ENCODE results near the gene PNMT.
"Not testable (repeated sequence)": the region's sequence is repeated elsewhere in the genome, so short reads cannot be mapped to it uniquely, and the experiment has no call there.

The PNMT gene

DNA sequence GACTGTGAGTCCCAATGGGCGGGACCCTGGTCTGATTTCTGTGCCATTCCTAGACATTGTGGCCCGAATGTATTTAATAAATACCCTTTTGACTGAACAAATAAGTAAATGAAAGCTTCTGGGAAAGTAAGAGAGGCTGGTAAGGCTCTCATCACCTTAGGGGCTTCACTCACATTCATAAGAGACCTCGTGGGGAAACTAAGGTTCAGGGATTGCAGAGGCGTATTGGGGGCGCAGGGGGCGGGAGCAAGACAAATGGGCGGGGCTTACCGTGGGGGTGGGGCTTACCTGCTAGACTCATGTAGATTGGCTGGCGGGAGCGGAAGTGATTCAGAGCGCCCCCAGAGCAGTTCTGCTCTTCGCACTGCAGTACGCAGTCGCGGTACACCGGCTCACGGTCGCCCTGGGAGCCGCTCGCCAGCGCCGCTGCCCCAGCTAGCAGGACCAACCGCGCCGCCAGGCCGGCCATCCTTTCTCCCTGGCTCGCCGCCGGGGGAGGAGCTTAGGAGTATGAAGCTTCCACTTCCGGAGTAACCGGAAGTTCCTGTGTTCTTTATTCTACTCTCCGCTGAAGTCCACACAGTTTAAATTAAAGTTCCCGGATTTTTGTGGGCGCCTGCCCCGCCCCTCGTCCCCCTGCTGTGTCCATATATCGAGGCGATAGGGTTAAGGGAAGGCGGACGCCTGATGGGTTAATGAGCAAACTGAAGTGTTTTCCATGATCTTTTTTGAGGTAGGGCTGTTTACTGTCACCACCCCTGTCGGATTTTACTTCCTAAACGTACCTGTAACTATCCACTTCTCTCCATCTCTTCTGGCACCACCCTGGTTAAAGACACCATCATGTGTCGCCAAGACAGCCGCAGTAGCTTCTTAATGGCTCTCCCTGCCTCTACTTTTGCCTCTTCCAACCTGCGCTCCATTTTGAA lies 19.6 kb downstream of the PNMT start, which contains the start of gene PGAP3:
Gene PGAP3 (minus strand): TSS at position 512 of the 929 bp plus-strand sequence. CDS start 43 bp downstream, at position 469.
- Histone ChIP-seq H3K9ac (ENCODE audit: low read depth, low read length) (peak within 1 kb of the TSS; percentile 94), H3K27me3 (ENCODE audit: insufficient read depth, low read length) (no peaks in the 10 kb centered on the region), H3K36me3 (ENCODE audit: insufficient read depth, low read depth, low read length) (peaks cover 7% of the 10 kb centered on the region), H3K9me3 (ENCODE audit: insufficient read depth, low read depth, low read length) (no peaks in the 10 kb centered on the region), H3K27ac (ENCODE audit: low read length) (peak within 1 kb of the TSS; percentile 95), H3K4me1 (ENCODE audit: insufficient read depth, low read length) (peaks cover 25% of the 10 kb centered on the region), H3K4me3 (ENCODE audit: low read length) (peak within 1 kb of the TSS; percentile 89)

- Histone ChIP-seq H3K9ac (ENCODE audit: low read depth, low read length) (peak overlapping the region; percentile 94), H3K4me1 (ENCODE audit: insufficient read depth, low read length) (peaks cover 25% of the 10 kb centered on the region), H3K27ac (ENCODE audit: low read length) (peak overlapping the region; percentile 95), H3K4me3 (ENCODE audit: low read length) (peak overlapping the region; percentile 89), H3K9me3 (ENCODE audit: insufficient read depth, low read depth, low read length) (no peaks in the 10 kb centered on the region), H3K27me3 (ENCODE audit: insufficient read depth, low read length) (no peaks in the 10 kb centered on the region), H3K36me3 (ENCODE audit: insufficient read depth, low read depth, low read length) (peaks cover 7% of the 10 kb centered on the region)
These were observed 20.2 kb downstream of the PNMT start for GRCh38 chr17:39688475-39688835.

- Histone ChIP-seq H3K9ac (ENCODE audit: low read depth, low read length) (peak overlapping the region; percentile 94), H3K27ac (ENCODE audit: low read length) (peak overlapping the region; percentile 95)
These were observed 20.7 kb downstream of the PNMT start for GRCh38 chr17:39688945-39689344.

DNA sequence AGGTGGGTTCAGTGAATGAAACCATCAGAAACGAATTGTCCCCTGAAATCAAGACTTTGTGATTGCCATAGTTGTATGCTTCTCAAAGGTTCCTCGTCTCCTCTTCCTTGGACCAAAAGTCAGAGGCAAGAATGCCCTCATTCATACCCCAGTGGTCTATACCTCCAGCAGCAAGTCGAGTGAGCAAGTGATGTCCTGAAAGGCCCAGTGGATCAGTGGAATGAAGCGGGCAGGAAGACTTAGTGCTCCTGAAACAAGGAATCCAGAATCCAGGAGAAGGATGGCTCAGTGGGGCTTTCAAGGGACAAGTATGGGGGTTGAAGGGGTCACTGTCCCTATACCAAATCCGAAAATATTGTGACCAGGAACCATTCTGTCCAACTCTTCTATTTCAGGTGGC lies 26.3 kb downstream of the PNMT start:
- Histone ChIP-seq H3K36me3 (ENCODE audit: insufficient read depth, low read depth, low read length) (no peaks in the 10 kb centered on the region), H3K4me3 (ENCODE audit: low read length) (no peak overlapping the region), H3K9ac (ENCODE audit: low read depth, low read length) (peak overlapping the region; percentile 63; the same call in 1 of the 2 replicates), H3K27me3 (ENCODE audit: insufficient read depth, low read length) (no peaks in the 10 kb centered on the region), H3K27ac (ENCODE audit: low read length) (peak overlapping the region; percentile 4), H3K9me3 (ENCODE audit: insufficient read depth, low read depth, low read length) (no peaks in the 10 kb centered on the region), H3K4me1 (ENCODE audit: insufficient read depth, low read length) (peaks cover 44% of the 10 kb centered on the region)

More at GRCh38 chr17:39688945-39689344, 20.7 kb downstream of the PNMT start:
- peaks cover 25% of the 10 kb centered on the region for H3K4me1 ChIP-seq (ENCODE audit: insufficient read depth, low read length)
- H3K27me3 ChIP-seq (ENCODE audit: insufficient read depth, low read length) = no peaks in the 10 kb centered on the region
- no peaks in the 10 kb centered on the region for H3K9me3 ChIP-seq (ENCODE audit: insufficient read depth, low read depth, low read length)
- peaks cover 7% of the 10 kb centered on the region for H3K36me3 ChIP-seq (ENCODE audit: insufficient read depth, low read depth, low read length)
- peak overlapping the region; percentile 89 for H3K4me3 ChIP-seq (ENCODE audit: low read length)

DNA sequence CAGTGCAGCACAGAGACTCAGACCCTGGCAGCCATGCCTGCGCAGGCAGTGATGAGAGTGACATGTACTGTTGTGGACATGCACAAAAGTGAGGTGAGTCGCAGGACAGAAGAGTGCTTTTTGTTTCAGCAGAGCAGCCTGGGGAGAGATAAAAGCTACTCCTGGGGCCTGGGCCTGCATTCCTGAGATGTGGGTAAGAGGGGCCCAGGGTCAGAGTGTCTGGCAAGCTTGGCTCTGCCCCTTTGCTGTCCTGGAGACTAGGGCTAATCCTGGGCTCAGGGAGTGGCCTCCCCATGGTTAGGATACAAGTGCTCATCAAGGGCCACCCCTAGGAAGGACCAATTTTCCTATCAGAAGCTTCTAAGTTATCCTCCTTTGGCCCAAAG lies 26.8 kb downstream of the PNMT start:
- peak overlapping the region; percentile 63; the same call in 1 of the 2 replicates for H3K9ac ChIP-seq (ENCODE audit: low read depth, low read length)
- no peak overlapping the region for H3K4me3 ChIP-seq (ENCODE audit: low read length)
- H3K36me3 ChIP-seq (ENCODE audit: insufficient read depth, low read depth, low read length) = no peaks in the 10 kb centered on the region
- H3K9me3 ChIP-seq (ENCODE audit: insufficient read depth, low read depth, low read length) = no peaks in the 10 kb centered on the region
- H3K27me3 ChIP-seq (ENCODE audit: insufficient read depth, low read length) = no peaks in the 10 kb centered on the region
- peak overlapping the region; percentile 17 for H3K27ac ChIP-seq (ENCODE audit: low read length)
- H3K4me1 ChIP-seq (ENCODE audit: insufficient read depth, low read length) = peaks cover 39% of the 10 kb centered on the region

DNA sequence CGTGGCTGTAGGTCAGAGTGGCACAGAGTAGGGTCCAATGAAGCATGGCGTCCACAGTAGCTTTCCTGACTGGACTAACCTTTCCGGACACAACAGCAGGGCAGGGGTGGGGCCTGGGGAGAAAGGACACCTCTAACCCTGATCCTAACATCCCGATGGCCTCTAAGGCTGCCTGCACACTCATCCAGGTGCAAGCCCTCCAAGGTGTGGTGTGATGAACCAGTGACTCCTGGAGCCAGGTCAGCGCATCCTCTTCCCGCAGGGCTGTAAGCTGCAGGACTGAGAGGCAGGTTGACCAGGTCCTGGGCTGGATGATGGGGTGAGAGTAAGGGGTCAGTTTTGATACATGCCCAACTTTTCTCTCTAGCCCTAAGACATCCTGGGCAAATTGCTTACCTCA lies 28.5 kb downstream of the PNMT start:
- Histone ChIP-seq H3K9ac (ENCODE audit: low read depth, low read length) (peak overlapping the region; percentile 58; the same call in 1 of the 2 replicates), H3K27me3 (ENCODE audit: insufficient read depth, low read length) (no peaks in the 10 kb centered on the region)

DNA sequence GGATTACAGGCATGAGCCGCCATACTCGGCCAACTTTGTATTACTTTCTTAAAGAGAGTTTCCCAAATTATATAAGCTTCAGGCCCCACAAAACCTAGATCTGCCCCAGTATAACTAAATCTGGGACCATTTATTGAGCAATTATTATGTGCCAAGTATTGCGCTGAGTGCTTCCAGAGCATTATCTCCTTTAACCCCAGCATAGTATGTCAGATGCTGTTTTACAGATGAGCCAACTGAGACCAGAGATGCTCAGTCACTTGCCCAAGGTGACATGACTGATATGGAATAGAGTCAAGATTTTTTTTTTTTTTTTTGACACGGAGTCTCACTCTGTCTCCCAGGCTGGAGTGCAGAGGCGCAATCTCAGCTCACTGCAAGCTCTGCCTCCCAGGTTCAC lies 29.7 kb downstream of the PNMT start:
- Histone ChIP-seq H3K27ac (ENCODE audit: low read length) (no peak overlapping the region), H3K4me1 (ENCODE audit: insufficient read depth, low read length) (peaks cover 44% of the 10 kb centered on the region), H3K36me3 (ENCODE audit: insufficient read depth, low read depth, low read length) (peaks cover 13% of the 10 kb centered on the region; the same call in 1 of the 2 replicates), H3K9me3 (ENCODE audit: insufficient read depth, low read depth, low read length) (no peaks in the 10 kb centered on the region), H3K9ac (ENCODE audit: low read depth, low read length) (no peak overlapping the region), H3K4me3 (ENCODE audit: low read length) (no peak overlapping the region), H3K27me3 (ENCODE audit: insufficient read depth, low read length) (no peaks in the 10 kb centered on the region)

More for the DNA sequence above, 28.5 kb downstream of the PNMT start:
- no peaks in the 10 kb centered on the region for H3K9me3 ChIP-seq (ENCODE audit: insufficient read depth, low read depth, low read length)
- H3K36me3 ChIP-seq (ENCODE audit: insufficient read depth, low read depth, low read length) = peaks cover 1% of the 10 kb centered on the region; the same call in 1 of the 2 replicates
- H3K4me1 ChIP-seq (ENCODE audit: insufficient read depth, low read length) = peaks cover 33% of the 10 kb centered on the region; the same call in 1 of the 2 replicates
- H3K4me3 ChIP-seq (ENCODE audit: low read length) = peak overlapping the region; percentile 36; the same call in 1 of the 2 replicates
- peak overlapping the region; percentile 80 for H3K27ac ChIP-seq (ENCODE audit: low read length)

DNA sequence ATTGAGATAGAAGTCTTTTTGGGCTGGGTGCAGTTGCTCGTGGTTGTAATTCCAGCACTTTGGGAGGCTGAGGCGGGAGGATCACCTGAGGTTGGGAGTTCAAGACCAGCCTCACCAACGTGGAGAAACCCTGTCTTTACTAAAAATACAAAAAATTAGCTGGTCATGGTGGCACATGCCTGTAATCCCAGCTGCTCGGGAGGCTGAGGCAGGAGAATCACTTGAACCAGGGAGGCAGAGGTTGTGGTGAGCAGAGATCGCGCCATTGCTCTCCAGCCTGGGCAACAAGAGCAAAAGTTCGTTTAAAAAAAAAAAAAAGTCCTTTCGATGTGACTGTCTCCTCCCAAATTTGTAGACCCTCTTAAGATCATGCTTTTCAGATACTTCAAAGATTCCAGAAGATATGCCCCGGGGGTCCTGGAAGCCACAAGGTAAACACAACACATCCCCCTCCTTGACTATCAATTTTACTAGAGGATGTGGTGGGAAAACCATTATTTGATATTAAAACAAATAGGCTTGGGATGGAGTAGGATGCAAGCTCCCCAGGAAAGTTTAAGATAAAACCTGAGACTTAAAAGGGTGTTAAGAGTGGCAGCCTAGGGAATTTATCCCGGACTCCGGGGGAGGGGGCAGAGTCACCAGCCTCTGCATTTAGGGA lies 31.0 kb downstream of the PNMT start:
- peak overlapping the region; percentile 91; the same call in 1 of the 2 replicates for H3K9ac ChIP-seq (ENCODE audit: low read depth, low read length)
- H3K4me3 ChIP-seq (ENCODE audit: low read length) = peak overlapping the region; percentile 97
- peaks cover 26% of the 10 kb centered on the region; the same call in 1 of the 2 replicates for H3K36me3 ChIP-seq (ENCODE audit: insufficient read depth, low read depth, low read length)
- not testable (repeated sequence) for H3K9me3 ChIP-seq (ENCODE audit: insufficient read depth, low read depth, low read length); H3K27me3 ChIP-seq (ENCODE audit: insufficient read depth, low read length)
- peak overlapping the region; percentile 88 for H3K27ac ChIP-seq (ENCODE audit: low read length)
- H3K4me1 ChIP-seq (ENCODE audit: insufficient read depth, low read length) = peaks cover 45% of the 10 kb centered on the region

GRCh38 chr17:39699818-39700147 lies 31.5 kb downstream of the PNMT start, which contains the start of gene ERBB2:
TSS of gene ERBB2 (plus strand) at chr17:39700064. CDS start at chr17:39700239, 175 bp downstream.
- Histone ChIP-seq H3K36me3 (ENCODE audit: insufficient read depth, low read depth, low read length) (peaks cover 31% of the 10 kb centered on the region; the same call in 1 of the 2 replicates), H3K27ac (ENCODE audit: low read length) (peak within 1 kb of the TSS; percentile 88), H3K9me3 (ENCODE audit: insufficient read depth, low read depth, low read length) (no peaks in the 10 kb centered on the region), H3K27me3 (ENCODE audit: insufficient read depth, low read length) (no peaks in the 10 kb centered on the region), H3K9ac (ENCODE audit: low read depth, low read length) (peak within 1 kb of the TSS; percentile 91; the same call in 1 of the 2 replicates), H3K4me1 (ENCODE audit: insufficient read depth, low read length) (peaks cover 45% of the 10 kb centered on the region), H3K4me3 (ENCODE audit: low read length) (peak within 1 kb of the TSS; percentile 97)

DNA sequence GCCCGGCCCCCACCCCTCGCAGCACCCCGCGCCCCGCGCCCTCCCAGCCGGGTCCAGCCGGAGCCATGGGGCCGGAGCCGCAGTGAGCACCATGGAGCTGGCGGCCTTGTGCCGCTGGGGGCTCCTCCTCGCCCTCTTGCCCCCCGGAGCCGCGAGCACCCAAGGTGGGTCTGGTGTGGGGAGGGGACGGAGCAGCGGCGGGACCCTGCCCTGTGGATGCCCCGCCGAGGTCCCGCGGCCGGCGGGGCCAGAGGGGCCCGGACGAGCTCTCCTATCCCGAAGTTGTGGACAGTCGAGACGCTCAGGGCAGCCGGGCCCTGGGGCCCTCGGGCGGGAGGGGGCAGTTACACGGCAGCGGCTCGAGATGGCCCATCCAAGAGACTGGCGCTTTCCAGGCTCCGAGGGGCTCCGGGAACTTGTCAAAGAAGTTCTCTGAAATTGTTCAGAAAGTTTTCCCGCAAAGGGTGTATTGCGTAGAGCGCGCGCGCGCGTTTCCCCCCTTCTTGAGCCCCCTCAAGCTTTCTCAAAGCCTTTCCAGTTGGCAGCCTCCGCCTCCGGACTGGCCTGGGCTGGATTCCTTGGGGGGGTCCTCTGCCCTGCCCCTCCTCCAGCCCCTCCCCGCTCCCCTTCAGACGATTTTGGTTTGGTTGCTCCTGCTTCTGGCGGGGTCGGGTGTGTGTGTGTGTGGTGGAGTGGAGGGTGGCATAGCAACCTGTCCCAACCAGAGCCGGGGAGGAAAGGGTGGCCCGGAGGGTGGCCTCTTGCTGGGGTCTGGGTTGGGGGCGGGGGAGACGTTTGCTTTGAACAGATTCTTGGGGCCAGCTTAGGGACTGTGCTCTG lies 32.1 kb downstream of the PNMT start:
- no peaks in the 10 kb centered on the region for H3K9me3 ChIP-seq (ENCODE audit: insufficient read depth, low read depth, low read length)
- peaks cover 44% of the 10 kb centered on the region for H3K4me1 ChIP-seq (ENCODE audit: insufficient read depth, low read length)
- no peaks in the 10 kb centered on the region for H3K27me3 ChIP-seq (ENCODE audit: insufficient read depth, low read length)
- H3K4me3 ChIP-seq (ENCODE audit: low read length) = peak overlapping the region; percentile 97
- H3K27ac ChIP-seq (ENCODE audit: low read length) = peak overlapping the region; percentile 65
- peaks cover 31% of the 10 kb centered on the region; the same call in 1 of the 2 replicates for H3K36me3 ChIP-seq (ENCODE audit: insufficient read depth, low read depth, low read length)
- peak overlapping the region; percentile 91; the same call in 1 of the 2 replicates for H3K9ac ChIP-seq (ENCODE audit: low read depth, low read length)

Measured in iPS-20b (cell line).